SK-N-SH treated with all-trans-retinoic acid at 6 μM for 48 hours (cell line): Measurements from ENCODE around the gene RFX7.
"Not testable (repeated sequence)": the region's sequence is repeated elsewhere in the genome, so short reads cannot be mapped to it uniquely, and the experiment has no call there.

Source experiments
- ATAC-seq: fragments of 200-7000 bp; cut with Tn5 transposase; 3 replicates; pipeline ENCODE4 v1.9.1; 2020; ENCODE audit warnings: mild to moderate bottlenecking, moderate library complexity
- ARNTL ChIP-seq: fragments of 450-650 bp; formaldehyde crosslinking; IDR thresholded peaks from 2 replicates; pipeline ENCODE4 v1.5.0; 2020; ENCODE audit warnings: low read depth, mild to moderate bottlenecking, moderate library complexity, borderline replicate concordance
- CSDC2 ChIP-seq: fragments of 250-450 bp; sonication (Bioruptor Pico); IDR thresholded peaks from 2 replicates; pipeline ENCODE4 v1.5.0; 2020; ENCODE audit warnings: mild to moderate bottlenecking, moderate library complexity
- CSRNP3 ChIP-seq: fragments of 250-450 bp; sonication (Bioruptor Pico); IDR thresholded peaks from 2 replicates; pipeline ENCODE4 v1.5.1; 2021; ENCODE audit warnings: mild to moderate bottlenecking, moderate library complexity
- ESRRG ChIP-seq: fragments of 250-450 bp; sonication (Bioruptor Pico); IDR thresholded peaks from 2 replicates; pipeline ENCODE4 v1.6.1; 2021; ENCODE audit warnings: mild to moderate bottlenecking
- GLIS3 ChIP-seq: fragments of 250-450 bp; sonication (Bioruptor Pico); IDR thresholded peaks from 2 replicates; pipeline ENCODE4 v1.5.0; 2020; ENCODE audit warnings: mild to moderate bottlenecking, moderate library complexity
- OSR1 ChIP-seq: fragments of 250-450 bp; sonication (Bioruptor Pico); IDR thresholded peaks from 2 replicates; pipeline ENCODE4 v1.8.0; 2022; ENCODE audit warnings: moderate library complexity, mild to moderate bottlenecking, inconsistent platforms
- PATZ1 ChIP-seq: fragments of 250-450 bp; sonication (Bioruptor Pico); IDR thresholded peaks from 2 replicates; pipeline ENCODE4 v1.8.0; 2020; ENCODE audit warnings: mild to moderate bottlenecking, moderate library complexity, borderline replicate concordance
- POU6F1 ChIP-seq: fragments of 250-450 bp; sonication (Bioruptor Pico); IDR thresholded peaks from 2 replicates; pipeline ENCODE4 v1.8.0; 2021; ENCODE audit warnings: low read depth, mild to moderate bottlenecking, moderate library complexity, borderline replicate concordance
- RARB ChIP-seq: fragments of 250-450 bp; sonication (Bioruptor Pico); IDR thresholded peaks from 2 replicates; pipeline ENCODE4 v1.8.0; 2021; ENCODE audit warnings: mild to moderate bottlenecking, moderate library complexity
- SNAI2 ChIP-seq: fragments of 250-450 bp; sonication (Bioruptor Pico); IDR thresholded peaks from 2 replicates; pipeline ENCODE4 v1.5.0; 2020; ENCODE audit warnings: mild to moderate bottlenecking, moderate library complexity
- TCF4 ChIP-seq: fragments of 250-450 bp; sonication (Bioruptor Pico); IDR thresholded peaks from 2 replicates; pipeline ENCODE4 v1.8.0; 2021; ENCODE audit warnings: mild to moderate bottlenecking, moderate library complexity, borderline replicate concordance
- TOX ChIP-seq: fragments of 250-450 bp; sonication (Bioruptor Pico); IDR thresholded peaks from 2 replicates; pipeline ENCODE4 v1.8.0; 2021; ENCODE audit warnings: mild to moderate bottlenecking, moderate library complexity, borderline replicate concordance
- TSHZ2 ChIP-seq: fragments of 250-450 bp; sonication (Bioruptor Pico); IDR thresholded peaks from 2 replicates; pipeline ENCODE4 v1.5.0; 2020; ENCODE audit warnings: mild to moderate bottlenecking, moderate library complexity
- ZC3H10 ChIP-seq: fragments of 250-450 bp; sonication (Bioruptor Pico); IDR thresholded peaks from 2 replicates; pipeline ENCODE4 v1.5.1; 2021; ENCODE audit warnings: mild to moderate bottlenecking, moderate library complexity
- ZFP30 ChIP-seq: fragments of 450-650 bp; formaldehyde crosslinking; IDR thresholded peaks from 2 replicates; pipeline ENCODE4 v1.5.0; 2022; ENCODE audit warnings: mild to moderate bottlenecking, moderate library complexity
- ZNF70 ChIP-seq: fragments of 450-650 bp; formaldehyde crosslinking; IDR thresholded peaks from 2 replicates; pipeline ENCODE4 v1.5.0; 2020; ENCODE audit warnings: mild to moderate bottlenecking, moderate library complexity
- ZNF8 ChIP-seq: fragments of 450-650 bp; formaldehyde crosslinking; IDR thresholded peaks from 2 replicates; pipeline ENCODE4 v1.5.0; 2020; ENCODE audit warnings: mild to moderate bottlenecking, moderate library complexity

RFX7 gene

GRCh38 chr15:56281145-56281544 is 37.5 kb upstream of the RFX7 start:
- no peak for TF ChIP-seq TCF4 (CRISPR knock-in tag)
- no peak for ATAC-seq

GRCh38 chr15:56273724-56274123 is 30.0 kb upstream of the RFX7 start:
- no peak for ATAC-seq
- TF ChIP-seq TSHZ2 (no peak), ZFP30 (CRISPR knock-in tag) (no peak), ZC3H10 (no peak)

- no peak for ATAC-seq
- no peak for TF ChIP-seq TOX (CRISPR knock-in tag)
- TF ChIP-seq PATZ1, result no peak
- no peak for TF ChIP-seq ZFP30 (CRISPR knock-in tag)
- TF ChIP-seq TCF4 (CRISPR knock-in tag), result no peak
- no peak for TF ChIP-seq OSR1 (CRISPR knock-in tag)
These were observed 28.8 kb upstream of the RFX7 start for GRCh38 chr15:56272454-56272853.

GRCh38 chr15:56266465-56266864 is 22.8 kb upstream of the RFX7 start:
- ATAC-seq, result not testable (repeated sequence)

GRCh38 chr15:56261854-56262509 is 18.3 kb upstream of the RFX7 start:
- no peak for TF ChIP-seq ZNF8 (CRISPR knock-in tag)
- TF ChIP-seq GLIS3 (CRISPR knock-in tag), result no peak
- no peak for TF ChIP-seq ESRRG (CRISPR knock-in tag)
- TF ChIP-seq TCF4 (CRISPR knock-in tag), result no peak
- TF ChIP-seq ZC3H10, result no peak
- no peak for TF ChIP-seq ARNTL
- TF ChIP-seq CSDC2, result no peak
- no peak for TF ChIP-seq RARB (CRISPR knock-in tag)
- no peak for TF ChIP-seq TOX (CRISPR knock-in tag)
- no peak for TF ChIP-seq CSRNP3
- TF ChIP-seq POU6F1 (CRISPR knock-in tag), result no peak
- TF ChIP-seq ZNF70 (CRISPR knock-in tag), result no peak
- no peak for TF ChIP-seq SNAI2 (CRISPR knock-in tag)
- TF ChIP-seq PATZ1, result no peak
- no peak for TF ChIP-seq OSR1 (CRISPR knock-in tag)
- no peak for ATAC-seq

GRCh38 chr15:56257306-56257705 is 13.6 kb upstream of the RFX7 start:
- ATAC-seq, result not testable (repeated sequence)
